Measurements from ENCODE around the gene ALK. TPM values are rescaled to one million over a fixed set of nuclear protein-coding genes. Genes with fewer than 3 reads are reported as not detected.

Gene ALK
- polyA plus RNA-seq, 1 donor from 2014 or later, result not detected

DNA sequence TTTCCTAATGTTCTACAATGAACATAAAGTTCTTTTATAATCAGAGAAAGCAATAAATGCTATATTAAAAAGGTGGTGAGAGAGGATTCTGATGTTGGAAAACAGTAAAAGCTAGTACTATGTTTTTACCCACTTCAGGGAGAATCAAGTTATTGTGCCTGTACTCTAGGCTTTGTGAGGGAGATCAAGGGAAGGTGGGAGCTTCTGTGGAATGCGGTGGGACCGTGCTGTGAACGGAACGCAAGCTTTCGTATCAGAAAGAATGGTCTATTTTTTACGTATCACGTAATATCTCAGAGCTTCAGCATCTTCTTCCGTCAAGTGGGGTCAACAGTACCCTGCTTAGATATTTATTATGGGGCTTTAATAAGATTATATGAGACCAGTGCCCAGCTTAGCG, 613.0 kb downstream of the ALK start:
- H3K36me3 Mint-ChIP-seq, result no peaks in the 10 kb centered on the region
- H3K4me3 Mint-ChIP-seq, result no peak overlapping the region
- H3K4me1 Mint-ChIP-seq, result peaks cover 0 to 2% (median 1%) of the 10 kb centered on the region in 3 donors
- H3K27me3 Mint-ChIP-seq, result peaks cover 18% of the 10 kb centered on the region
- no peak overlapping the region for H3K27ac Mint-ChIP-seq
- H3K9me3 Mint-ChIP-seq, result no peaks in the 10 kb centered on the region

DNA sequence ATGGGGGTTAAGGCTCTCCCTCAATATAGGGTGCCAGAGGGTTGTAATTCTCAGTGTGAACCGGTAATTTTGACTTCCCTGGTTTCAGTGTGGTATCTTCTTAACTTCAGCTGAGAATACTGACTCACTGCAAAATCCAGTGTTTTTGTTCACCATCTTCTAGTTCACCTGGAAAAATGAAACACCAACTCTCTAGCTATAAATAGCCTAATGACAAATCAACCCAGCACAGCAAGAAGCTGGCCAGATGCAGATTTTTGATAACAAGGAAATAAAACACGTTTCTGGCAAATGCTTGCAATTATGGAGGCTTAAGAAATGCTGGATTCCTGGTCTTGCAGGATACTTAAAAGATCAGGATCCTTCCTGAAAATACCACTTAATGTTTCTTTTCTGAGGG, 613.9 kb downstream of the ALK start:
- Mint-ChIP-seq H3K9me3 (no peaks in the 10 kb centered on the region), H3K27me3 (peaks cover 20% of the 10 kb centered on the region), H3K36me3 (no peaks in the 10 kb centered on the region), H3K4me3 (no peak overlapping the region), H3K4me1 (peaks cover 0 to 2% (median 1%) of the 10 kb centered on the region in 3 donors), H3K27ac (no peak overlapping the region)

DNA sequence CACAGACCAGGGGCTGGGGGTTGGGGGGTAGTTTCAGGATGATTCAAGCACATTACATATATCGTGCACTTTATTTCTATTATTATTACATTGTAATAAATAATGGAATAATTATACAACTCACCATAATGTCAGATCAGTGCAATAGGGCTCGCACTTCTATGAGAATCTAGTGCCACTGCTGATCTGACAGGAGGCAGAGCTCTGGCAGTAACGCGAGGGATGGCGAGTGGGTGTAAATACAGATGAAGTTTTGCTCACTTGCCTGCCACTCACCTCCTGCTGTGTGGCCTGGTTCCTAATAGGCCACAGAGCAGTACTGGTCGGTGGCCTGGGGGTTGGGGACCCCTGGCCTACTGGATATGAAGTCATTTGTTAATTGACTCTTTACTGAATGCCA, 615.6 kb downstream of the ALK start:
- Mint-ChIP-seq H3K4me3 (no peak overlapping the region), H3K9me3 (peaks cover 0 to 3% (median 3%) of the 10 kb centered on the region in 3 donors), H3K4me1 (peaks cover 0 to 2% (median 1%) of the 10 kb centered on the region in 3 donors), H3K27me3 (peaks cover 24% of the 10 kb centered on the region), H3K36me3 (no peaks in the 10 kb centered on the region), H3K27ac (no peak overlapping the region)

DNA sequence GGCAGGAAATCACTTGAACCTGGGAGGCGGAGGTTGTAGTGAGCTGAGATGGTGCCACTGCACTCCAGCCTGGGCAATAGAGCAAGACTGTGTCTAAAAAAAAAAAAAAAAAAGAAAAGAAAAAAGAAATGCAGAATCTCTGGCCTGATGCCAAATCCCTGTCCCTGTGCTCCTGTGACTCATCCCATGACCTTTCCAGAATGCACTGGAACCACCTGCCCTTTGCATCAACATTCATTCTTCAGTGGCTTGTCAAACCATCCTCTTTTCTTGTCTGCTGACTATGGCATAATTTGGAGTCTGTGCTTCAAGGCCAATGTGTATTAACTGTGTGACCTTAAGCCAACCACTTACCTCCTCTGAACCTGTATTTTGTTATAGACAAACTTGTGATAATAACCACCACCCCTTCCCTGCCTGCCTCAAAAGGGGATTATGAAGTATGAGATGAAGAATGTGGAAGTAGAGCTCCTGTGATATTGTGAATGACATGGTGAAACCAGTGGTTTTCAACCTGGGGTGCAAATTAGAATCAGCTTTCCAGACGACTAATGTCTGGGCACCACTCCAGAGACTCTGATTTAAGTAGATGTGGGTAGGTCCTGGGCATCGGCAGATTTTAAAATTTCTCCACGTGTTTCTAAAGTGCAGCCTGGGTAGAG, 616.9 kb downstream of the ALK start:
- H3K4me1 Mint-ChIP-seq, result peaks cover 0 to 2% (median 1%) of the 10 kb centered on the region in 3 donors
- H3K4me3 Mint-ChIP-seq, result no peak overlapping the region
- H3K36me3 Mint-ChIP-seq, result no peaks in the 10 kb centered on the region
- peaks cover 31% of the 10 kb centered on the region for H3K27me3 Mint-ChIP-seq
- no peak overlapping the region for H3K27ac Mint-ChIP-seq
- peaks cover 0 to 3% (median 3%) of the 10 kb centered on the region in 3 donors for H3K9me3 Mint-ChIP-seq

DNA sequence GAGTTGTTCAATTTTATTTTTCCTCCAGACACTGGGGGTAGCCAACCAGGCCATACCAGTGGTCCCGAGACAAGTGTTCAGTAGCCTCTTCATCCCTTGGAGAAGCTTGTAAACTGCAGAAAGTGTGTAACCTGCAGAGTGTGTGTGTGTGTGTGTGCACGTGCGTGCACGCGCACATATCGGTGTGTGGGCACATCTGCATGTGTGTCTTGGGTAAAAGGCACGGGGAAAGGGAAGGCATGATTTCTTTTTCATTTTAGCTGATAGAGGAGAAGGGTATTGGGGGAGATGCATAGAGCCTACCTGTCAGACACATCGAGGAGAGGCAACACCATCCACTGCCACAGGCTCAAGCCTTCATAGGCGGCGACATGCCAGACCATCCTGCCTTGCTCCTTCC, 624.8 kb downstream of the ALK start:
- no peak overlapping the region for H3K4me3 Mint-ChIP-seq
- H3K27me3 Mint-ChIP-seq, result peaks cover 19% of the 10 kb centered on the region

DNA sequence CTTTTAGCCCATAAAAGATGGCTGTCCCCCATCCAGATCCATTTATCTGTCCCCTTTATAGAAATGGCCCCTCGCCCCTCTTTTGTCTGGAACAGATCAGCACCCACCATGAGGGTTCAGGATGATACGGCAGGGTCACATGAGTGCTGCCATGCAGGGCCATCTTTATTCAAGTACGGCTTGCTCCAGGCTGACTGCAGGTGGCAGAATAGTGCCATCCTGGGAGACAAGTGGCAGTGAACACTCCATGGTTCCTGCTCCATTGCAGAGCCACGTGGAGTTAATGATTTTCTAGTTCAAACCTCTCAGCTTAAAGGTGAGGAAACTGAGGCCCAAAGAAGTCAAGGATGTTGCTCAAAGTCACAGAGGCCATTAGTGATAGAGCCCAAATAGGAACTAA, 625.5 kb downstream of the ALK start:
- Mint-ChIP-seq H3K9me3 (peaks cover 0 to 3% (median 0%) of the 10 kb centered on the region in 3 donors), H3K27ac (no peak overlapping the region), H3K4me1 (no peaks in the 10 kb centered on the region), H3K27me3 (peaks cover 14% of the 10 kb centered on the region), H3K36me3 (no peaks in the 10 kb centered on the region), H3K4me3 (no peak overlapping the region)

More for the DNA sequence above, 624.8 kb downstream of the ALK start:
- H3K4me1 Mint-ChIP-seq, result no peaks in the 10 kb centered on the region
- no peak overlapping the region for H3K27ac Mint-ChIP-seq
- H3K36me3 Mint-ChIP-seq, result no peaks in the 10 kb centered on the region
- H3K9me3 Mint-ChIP-seq, result peaks cover 0 to 3% (median 0%) of the 10 kb centered on the region in 3 donors

DNA sequence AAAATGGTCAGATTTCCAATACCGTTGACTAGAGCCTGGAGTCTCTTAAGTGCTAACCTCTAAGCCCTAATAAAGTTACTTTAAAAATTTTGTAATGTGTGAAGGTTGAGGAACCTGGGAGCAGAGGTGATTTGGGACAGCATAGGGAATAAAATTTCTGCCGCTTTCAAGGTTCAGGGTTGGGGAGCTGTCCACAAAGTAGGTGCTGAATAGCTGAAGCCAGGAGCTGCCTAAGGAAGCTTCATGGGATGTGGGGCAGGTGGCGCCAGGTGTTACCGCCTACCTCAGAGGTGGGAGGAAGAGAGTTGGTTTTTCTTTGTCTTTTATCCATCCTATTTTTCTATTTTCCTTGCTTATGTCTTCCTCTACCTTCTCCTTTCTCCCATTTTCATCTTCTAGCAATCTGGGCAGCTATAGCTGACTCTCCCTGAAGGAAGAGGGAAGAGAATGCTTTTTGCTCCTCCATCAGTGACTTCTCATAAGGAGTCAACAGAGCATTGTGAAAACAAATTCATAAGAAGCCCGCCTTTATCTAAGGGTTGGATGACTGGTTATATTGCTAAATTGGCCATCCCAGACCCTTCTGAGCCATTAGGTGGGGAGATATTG, 627.5 kb downstream of the ALK start:
- no peaks in the 10 kb centered on the region for H3K4me1 Mint-ChIP-seq
- H3K27me3 Mint-ChIP-seq, result peaks cover 10% of the 10 kb centered on the region
- H3K36me3 Mint-ChIP-seq, result no peaks in the 10 kb centered on the region
- H3K4me3 Mint-ChIP-seq, result no peak overlapping the region
- peaks cover 0 to 3% (median 0%) of the 10 kb centered on the region in 3 donors for H3K9me3 Mint-ChIP-seq
- H3K27ac Mint-ChIP-seq, result no peak overlapping the region

DNA sequence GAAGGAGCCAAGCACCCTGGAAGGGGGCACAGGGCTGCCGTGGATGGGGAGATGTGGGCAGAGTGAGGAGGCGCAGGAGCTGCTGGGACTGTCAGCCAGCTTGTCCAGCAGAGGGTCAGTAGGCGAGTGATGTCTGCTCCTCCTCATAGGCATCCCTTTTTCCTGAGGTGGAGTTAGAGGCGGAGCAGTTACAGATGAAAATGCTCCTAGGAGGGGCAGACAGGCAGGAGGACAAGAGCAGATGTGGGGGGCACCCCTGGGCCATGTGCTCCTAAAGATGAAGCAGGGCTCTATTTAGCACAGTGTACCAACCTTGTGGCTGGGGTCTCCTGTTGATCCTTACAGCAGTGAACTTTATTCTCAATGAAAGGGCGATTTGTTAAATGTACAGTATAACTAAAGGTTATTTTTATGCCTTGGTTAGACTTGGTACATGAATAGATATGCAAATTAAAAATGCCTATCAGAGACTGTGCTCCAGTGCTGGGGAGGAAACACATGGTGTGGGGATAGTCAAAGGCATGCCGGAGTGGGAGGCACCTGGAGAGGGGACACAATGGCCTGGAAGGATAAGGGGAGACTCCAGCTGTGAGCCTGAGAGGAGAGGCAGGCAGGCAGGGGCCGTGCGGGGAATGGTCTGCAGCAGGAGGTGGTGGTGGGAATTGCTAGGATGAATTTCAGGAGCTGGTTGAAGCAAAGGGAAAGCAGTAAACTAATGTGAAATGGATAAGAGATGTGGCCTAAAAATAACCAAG, 630.9 kb downstream of the ALK start:
- no peak overlapping the region for H3K4me3 Mint-ChIP-seq
- no peaks in the 10 kb centered on the region for H3K36me3 Mint-ChIP-seq
- H3K27ac Mint-ChIP-seq, result peak overlapping the region in 1 of 3 donors; percentile 78
- H3K4me1 Mint-ChIP-seq, result no peaks in the 10 kb centered on the region
- peaks cover 0 to 3% (median 0%) of the 10 kb centered on the region in 3 donors for H3K9me3 Mint-ChIP-seq
- H3K27me3 Mint-ChIP-seq, result peaks cover 10% of the 10 kb centered on the region

DNA sequence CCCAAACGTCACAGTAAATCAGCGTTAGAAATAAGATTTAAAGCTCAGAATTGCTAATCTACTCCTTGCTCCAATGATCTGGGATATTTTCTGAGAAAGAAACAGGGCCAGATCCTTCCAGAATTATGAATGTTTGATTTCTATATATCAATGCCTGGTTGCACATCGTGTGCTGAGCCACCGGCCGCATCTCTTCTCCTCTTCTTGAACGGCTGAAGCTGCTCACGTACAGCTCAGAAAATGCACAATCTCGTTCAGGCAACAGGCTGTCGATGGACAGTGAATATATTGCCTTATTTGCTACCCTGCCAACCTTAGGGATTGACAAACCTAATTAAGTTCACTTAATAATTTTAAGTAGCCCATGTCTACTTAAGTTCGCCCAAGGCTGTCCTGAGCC, 636.7 kb downstream of the ALK start:
- no peaks in the 10 kb centered on the region for H3K36me3 Mint-ChIP-seq
- no peaks in the 10 kb centered on the region for H3K4me1 Mint-ChIP-seq
- H3K9me3 Mint-ChIP-seq, result no peaks in the 10 kb centered on the region
- H3K4me3 Mint-ChIP-seq, result no peak overlapping the region
- peaks cover 7% of the 10 kb centered on the region for H3K27me3 Mint-ChIP-seq
- no peak overlapping the region for H3K27ac Mint-ChIP-seq

DNA sequence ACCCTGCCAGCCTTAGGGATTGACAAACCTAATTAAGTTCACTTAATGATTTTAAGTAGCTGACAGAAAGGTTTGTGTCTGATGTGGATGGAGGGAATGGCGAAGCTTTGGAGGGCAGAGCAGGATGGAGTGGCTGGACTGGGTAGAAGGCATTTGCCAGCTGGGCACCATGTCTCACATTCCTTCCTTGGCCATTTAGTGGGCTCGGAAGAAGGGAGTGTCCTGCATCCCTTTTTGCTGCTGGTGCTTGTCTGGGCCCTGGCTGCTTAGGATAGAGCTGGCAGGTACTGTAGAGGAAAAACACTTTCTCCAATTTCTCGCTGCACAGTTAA, 639.5 kb downstream of the ALK start:
- H3K36me3 Mint-ChIP-seq, result no peaks in the 10 kb centered on the region
- H3K27ac Mint-ChIP-seq, result no peak overlapping the region
- peaks cover 5% of the 10 kb centered on the region for H3K27me3 Mint-ChIP-seq
- no peaks in the 10 kb centered on the region for H3K4me1 Mint-ChIP-seq
- no peak overlapping the region for H3K4me3 Mint-ChIP-seq
- no peaks in the 10 kb centered on the region for H3K9me3 Mint-ChIP-seq

DNA sequence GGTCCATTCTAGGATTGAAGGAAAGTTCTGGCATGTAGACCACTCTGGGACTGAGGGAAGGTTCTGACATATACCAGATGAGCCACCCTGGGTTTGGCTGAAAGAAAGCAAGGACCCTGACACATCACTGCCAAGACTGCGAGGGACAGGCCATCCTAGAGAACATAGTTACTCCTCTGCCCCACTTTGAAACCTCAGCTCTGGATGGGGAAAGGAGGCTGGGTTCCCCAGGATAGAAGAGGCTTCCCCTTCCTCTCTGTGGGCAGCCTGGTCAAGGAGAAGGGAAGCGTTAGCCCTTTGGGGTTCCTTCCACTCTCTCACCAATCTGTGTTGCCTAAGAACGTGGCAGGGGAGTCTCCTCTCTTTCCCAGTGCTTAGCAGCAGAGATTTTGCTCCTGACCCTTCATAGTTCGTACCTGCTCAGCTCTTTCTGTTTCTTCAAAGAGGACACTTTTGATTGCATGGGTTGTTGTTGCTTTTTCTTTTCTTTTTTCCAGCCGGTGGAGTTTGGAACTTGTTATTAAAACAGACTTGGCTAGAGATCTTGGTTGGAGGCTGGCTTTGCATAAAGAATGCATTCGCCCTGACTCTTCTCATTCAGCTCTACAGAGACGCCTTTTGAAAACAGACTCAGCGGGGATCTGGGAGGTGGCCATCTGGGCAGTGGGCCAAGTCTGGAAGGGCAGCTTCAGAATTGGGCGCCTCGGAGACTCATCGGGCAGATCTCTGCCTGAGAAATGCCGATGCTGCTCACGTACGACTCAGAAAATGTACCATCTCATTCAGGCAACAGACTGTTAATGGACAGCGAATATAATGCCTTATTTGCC, 640.1 kb downstream of the ALK start:
- Mint-ChIP-seq H3K27ac (no peak overlapping the region), H3K27me3 (peaks cover 5% of the 10 kb centered on the region), H3K4me3 (no peak overlapping the region), H3K4me1 (no peaks in the 10 kb centered on the region), H3K9me3 (no peaks in the 10 kb centered on the region), H3K36me3 (no peaks in the 10 kb centered on the region)

DNA sequence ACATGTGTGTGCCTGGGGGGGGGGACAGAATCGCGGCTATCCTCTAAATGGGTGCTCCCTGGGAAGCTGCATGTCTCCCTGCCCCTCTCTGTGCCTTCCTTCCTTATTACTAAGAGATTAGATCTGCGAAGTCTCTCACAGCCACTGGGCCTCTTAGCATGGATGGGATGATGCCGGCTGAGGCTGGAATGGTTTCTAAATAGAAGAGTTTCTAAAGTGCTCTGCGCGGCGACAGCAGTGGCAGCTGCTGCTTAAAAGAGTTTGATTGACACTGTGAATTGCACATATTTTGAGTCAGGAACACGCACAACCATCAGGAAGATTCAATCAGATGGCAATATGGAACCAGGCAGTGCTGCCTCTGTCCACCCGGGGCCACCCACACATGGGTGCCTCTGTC, 642.4 kb downstream of the ALK start:
- Mint-ChIP-seq H3K9me3 (no peaks in the 10 kb centered on the region), H3K4me3 (no peak overlapping the region), H3K36me3 (no peaks in the 10 kb centered on the region), H3K27ac (no peak overlapping the region), H3K27me3 (peaks cover 5% of the 10 kb centered on the region), H3K4me1 (no peaks in the 10 kb centered on the region)

DNA sequence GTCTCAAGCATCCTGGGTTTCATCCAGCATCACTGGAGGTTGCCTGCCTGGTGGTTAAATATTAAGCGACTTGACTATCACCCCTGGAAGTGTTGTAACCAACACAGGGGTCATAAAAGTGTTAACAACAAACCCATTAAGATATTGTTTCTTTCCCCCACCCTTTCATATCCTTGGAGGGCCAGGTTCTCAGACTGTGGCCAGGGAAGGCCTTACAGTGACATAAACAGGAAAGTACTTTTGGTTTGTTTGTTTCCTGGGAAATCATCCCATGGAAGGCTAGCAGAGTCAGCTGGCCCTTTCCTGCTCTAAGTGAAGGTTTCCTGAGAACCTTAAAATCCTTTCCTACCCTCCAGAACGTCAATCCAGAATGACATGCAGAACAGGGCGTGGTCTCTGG, 645.2 kb downstream of the ALK start:
- Mint-ChIP-seq H3K27ac (no peak overlapping the region), H3K4me3 (no peak overlapping the region), H3K27me3 (peaks cover 15% of the 10 kb centered on the region), H3K4me1 (no peaks in the 10 kb centered on the region), H3K36me3 (no peaks in the 10 kb centered on the region), H3K9me3 (no peaks in the 10 kb centered on the region)

DNA sequence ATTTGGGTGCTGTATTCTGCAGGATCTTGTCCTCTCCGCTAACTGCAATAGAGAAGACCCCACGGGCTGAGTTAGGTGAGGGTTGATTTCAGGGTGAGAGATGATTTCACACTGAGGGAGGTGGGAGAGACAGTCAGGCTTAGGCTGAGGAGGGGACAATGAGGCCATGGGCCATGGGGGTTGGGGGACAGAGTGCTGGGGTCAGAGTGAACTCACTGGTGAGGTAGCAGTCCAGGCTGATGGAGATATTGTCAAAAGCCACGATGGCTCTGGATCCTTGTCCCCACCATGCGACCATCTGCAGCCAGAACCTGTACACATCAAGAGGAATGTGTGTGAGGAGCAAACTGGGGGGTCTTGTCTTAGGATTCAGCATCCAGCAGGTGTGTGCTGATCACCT, 646.2 kb downstream of the ALK start:
- H3K36me3 Mint-ChIP-seq, result no peaks in the 10 kb centered on the region
- no peak overlapping the region for H3K27ac Mint-ChIP-seq
- no peak overlapping the region for H3K4me3 Mint-ChIP-seq
- H3K4me1 Mint-ChIP-seq, result no peaks in the 10 kb centered on the region
- peaks cover 16% of the 10 kb centered on the region for H3K27me3 Mint-ChIP-seq
- no peaks in the 10 kb centered on the region for H3K9me3 Mint-ChIP-seq
